K562 (cell line): ENCODE data around the gene ICAM1. TPM values are rescaled to one million over a fixed set of nuclear protein-coding genes. Genes with fewer than 3 reads are reported as not detected.
A peak's percentile ranks its signal among the peaks of the same experiment; 100 is the strongest.

Source experiments
- ARID4B ChIP-seq: sonication (generic); formaldehyde crosslinking; IDR thresholded peaks from 2 replicates; pipeline ENCODE4 v1.8.0; 2022; ENCODE audit warnings: mild to moderate bottlenecking, missing genetic modification reagents
- CBFB ChIP-seq: sonication (generic); formaldehyde crosslinking; IDR thresholded peaks from 2 replicates; pipeline ENCODE4 v1.4.0; 2020; ENCODE audit warnings: mild to moderate bottlenecking, missing genetic modification reagents
- CHD1 ChIP-seq: fragments of 200-600 bp; sonication (generic); IDR thresholded peaks from one replicate; pipeline ENCODE4 v1.6.1; 2012; ENCODE audit warnings: mild to moderate bottlenecking, moderate library complexity, low read length, inconsistent platforms
- GATA2 ChIP-seq: sonication (generic); formaldehyde crosslinking; IDR thresholded peaks from 2 replicates; pipeline ENCODE4 v1.4.0; 2020; ENCODE audit warnings: mild to moderate bottlenecking, missing genetic modification reagents
- JUN ChIP-seq, 2 experiments: sonication (generic) in 1 of 2; formaldehyde crosslinking in 1 of 2; IDR thresholded peaks; 2 replicates each; pipeline versions ENCODE4 v1.6.1 to v1.8.0; 2012 to 2022; ENCODE audit warnings: borderline replicate concordance in 2 of 2, mild to moderate bottlenecking in 2 of 2, improper control_type of control experiment in 1 of 2, low read depth in 1 of 2, low read length in 1 of 2, missing genetic modification reagents in 1 of 2
- KDM5B ChIP-seq: fragments of 200-600 bp; sonication (generic); IDR thresholded peaks from 2 replicates; pipeline ENCODE4 v1.6.1; 2012; ENCODE audit warnings: low read depth, mild to moderate bottlenecking, moderate library complexity, low read length, control low read depth, inconsistent platforms; ENCODE audit not compliant: insufficient replicate concordance
- MLLT1 ChIP-seq, 2 experiments: fragments of 450-650 bp; IDR thresholded peaks; 2 replicates each; pipeline ENCODE4 v1.6.1; 2016
- PHB ChIP-seq: fragments of 250-450 bp; sonication (Bioruptor Pico); IDR thresholded peaks from 2 replicates; pipeline ENCODE4 v1.5.0; 2021
- PPARD ChIP-seq: fragments of 250-450 bp; sonication (Bioruptor Pico); IDR thresholded peaks from 2 replicates; pipeline ENCODE4 v1.8.0; 2022; ENCODE audit warnings: inconsistent platforms, mild to moderate bottlenecking, moderate library complexity
- STAT5A ChIP-seq: IDR thresholded peaks from 2 replicates; pipeline ENCODE4 v1.6.1; 2012; ENCODE audit warnings: low read length, inconsistent platforms, borderline replicate concordance
- THRAP3 ChIP-seq: fragments of 450-650 bp; IDR thresholded peaks from 2 replicates; pipeline ENCODE4 v1.6.1; 2016; ENCODE audit warnings: mild to moderate bottlenecking, inconsistent platforms, borderline replicate concordance
- ZFPM2 ChIP-seq: fragments of 250-450 bp; sonication (Bioruptor Pico); IDR thresholded peaks from 2 replicates; pipeline ENCODE4 v1.5.1; 2022; ENCODE audit warnings: mild to moderate bottlenecking
- ZNF282 ChIP-seq: sonication (generic); formaldehyde crosslinking; IDR thresholded peaks from 2 replicates; pipeline ENCODE4 v1.8.1; 2023; ENCODE audit warnings: missing genetic modification reagents
- polyA plus RNA-seq, 8 experiments: library from polyadenylated mRNA; depleted of rRNA in 4 of 8; stranded (reverse) in 5 of 8; unstranded in 3 of 8; fragments of >200 nt; fragmentation: Nextera tagmentation in 2 of 8; fragmentation: Illumina TruSeq in 1 of 8; extraction: Ambion mirVana in 2 of 8; extraction: Trizol in 1 of 8; gene quantifications; 2 replicates each; pipeline versions ENCODE4 v1.2.1 to v1.2.3, GENCODE V29; 2011 to 2014; ENCODE audit warnings: inconsistent platforms in 1 of 8, missing spikeins in 1 of 8
- total RNA-seq, 7 experiments: library from RNA; depleted of rRNA in 6 of 7; stranded (reverse); fragments of >200 nt in 6 of 7; fragmentation: Illumina TruSeq in 2 of 7; extraction: Trizol in 2 of 7; gene quantifications; 2 replicates each; pipeline versions ENCODE4 v1.2.1 to v1.2.3, GENCODE V29; 2011 to 2021; ENCODE audit warnings: low replicate concordance in 1 of 7
- TF ChIP-seq, protein P1 (sequence below): fragments of 450-650 bp; formaldehyde crosslinking; IDR thresholded peaks from 2 replicates; pipeline ENCODE4 v1.4.0; 2022; ENCODE audit warnings: mild to moderate bottlenecking, moderate library complexity
- TF ChIP-seq, protein P2 (sequence below): sonication (generic); formaldehyde crosslinking; IDR thresholded peaks from 2 replicates; pipeline ENCODE4 v1.8.0; 2023; ENCODE audit warnings: missing genetic modification reagents, mild to moderate bottlenecking, borderline replicate concordance

ICAM1 gene
- total and polyA plus RNA-seq, 9 of the 15 experiments (the other 6 are each of a cell fraction or from before 2014, with no cell fraction given): 2.3 to 24.4 (median 13.4) TPM

DNA sequence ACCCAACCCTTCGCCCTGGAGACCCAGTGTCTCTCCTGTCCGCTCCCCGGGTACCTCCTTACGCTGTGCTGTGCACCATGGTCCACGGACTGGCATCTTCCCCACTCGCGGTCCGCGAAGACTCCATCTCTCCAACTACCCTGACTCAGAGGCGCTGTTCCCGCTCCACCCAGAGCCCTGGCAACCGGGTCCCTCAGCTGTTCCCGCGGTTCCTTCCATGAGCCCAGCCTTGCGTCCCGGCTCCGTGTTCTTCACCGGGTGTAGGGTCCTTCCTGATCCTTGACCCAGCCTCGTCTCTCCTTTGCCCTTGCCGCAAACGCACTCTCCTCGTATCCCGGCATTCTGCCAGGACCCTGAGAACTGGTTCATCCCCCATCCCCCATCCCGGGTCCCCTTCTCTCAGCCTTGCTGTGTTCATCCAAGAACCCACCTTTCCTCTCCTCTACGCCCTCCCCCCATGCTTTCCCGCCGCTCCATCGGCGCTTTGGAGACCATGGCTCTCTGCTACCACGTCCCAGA lies 19.5 kb downstream of the ICAM1 start (continued):
- TF ChIP-seq, protein P1, sequence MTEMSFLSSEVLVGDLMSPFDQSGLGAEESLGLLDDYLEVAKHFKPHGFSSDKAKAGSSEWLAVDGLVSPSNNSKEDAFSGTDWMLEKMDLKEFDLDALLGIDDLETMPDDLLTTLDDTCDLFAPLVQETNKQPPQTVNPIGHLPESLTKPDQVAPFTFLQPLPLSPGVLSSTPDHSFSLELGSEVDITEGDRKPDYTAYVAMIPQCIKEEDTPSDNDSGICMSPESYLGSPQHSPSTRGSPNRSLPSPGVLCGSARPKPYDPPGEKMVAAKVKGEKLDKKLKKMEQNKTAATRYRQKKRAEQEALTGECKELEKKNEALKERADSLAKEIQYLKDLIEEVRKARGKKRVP (CRISPR knock-in tag): no peak
- TF ChIP-seq CBFB (CRISPR knock-in tag) (peak; percentile 5; the same call in 1 of the 2 replicates), PPARD (CRISPR knock-in tag) (no peak), ZFPM2 (CRISPR knock-in tag) (0 out of 2 replicates have a peak, but pooled peaks have one; percentile 3), GATA2 (CRISPR knock-in tag) (peak; percentile 52), JUN (IDR thresholded peaks at IDR 0.05; ENCODE audit: borderline replicate concordance, low read depth, low read length) (no peak), JUN (CRISPR knock-in tag; IDR thresholded peaks at IDR 0.05; ENCODE audit: borderline replicate concordance) (0 out of 2 replicates have a peak, but pooled peaks have one; percentile 10), MLLT1 (IDR thresholded peaks at IDR 0.05) (0 out of 4 replicates have a peak, but pooled peaks of 1 of the 2 experiments have one; percentile 64), ARID4B (0 out of 2 replicates have a peak, but pooled peaks have one; percentile 41), CHD1 (peak; percentile 77), KDM5B (peak; percentile 76), ZNF282 (CRISPR knock-in tag) (no peak), STAT5A (no peak), THRAP3 (0 out of 2 replicates have a peak, but pooled peaks have one; percentile 10), PHB (CRISPR knock-in tag) (no peak)
- TF ChIP-seq, protein P2, sequence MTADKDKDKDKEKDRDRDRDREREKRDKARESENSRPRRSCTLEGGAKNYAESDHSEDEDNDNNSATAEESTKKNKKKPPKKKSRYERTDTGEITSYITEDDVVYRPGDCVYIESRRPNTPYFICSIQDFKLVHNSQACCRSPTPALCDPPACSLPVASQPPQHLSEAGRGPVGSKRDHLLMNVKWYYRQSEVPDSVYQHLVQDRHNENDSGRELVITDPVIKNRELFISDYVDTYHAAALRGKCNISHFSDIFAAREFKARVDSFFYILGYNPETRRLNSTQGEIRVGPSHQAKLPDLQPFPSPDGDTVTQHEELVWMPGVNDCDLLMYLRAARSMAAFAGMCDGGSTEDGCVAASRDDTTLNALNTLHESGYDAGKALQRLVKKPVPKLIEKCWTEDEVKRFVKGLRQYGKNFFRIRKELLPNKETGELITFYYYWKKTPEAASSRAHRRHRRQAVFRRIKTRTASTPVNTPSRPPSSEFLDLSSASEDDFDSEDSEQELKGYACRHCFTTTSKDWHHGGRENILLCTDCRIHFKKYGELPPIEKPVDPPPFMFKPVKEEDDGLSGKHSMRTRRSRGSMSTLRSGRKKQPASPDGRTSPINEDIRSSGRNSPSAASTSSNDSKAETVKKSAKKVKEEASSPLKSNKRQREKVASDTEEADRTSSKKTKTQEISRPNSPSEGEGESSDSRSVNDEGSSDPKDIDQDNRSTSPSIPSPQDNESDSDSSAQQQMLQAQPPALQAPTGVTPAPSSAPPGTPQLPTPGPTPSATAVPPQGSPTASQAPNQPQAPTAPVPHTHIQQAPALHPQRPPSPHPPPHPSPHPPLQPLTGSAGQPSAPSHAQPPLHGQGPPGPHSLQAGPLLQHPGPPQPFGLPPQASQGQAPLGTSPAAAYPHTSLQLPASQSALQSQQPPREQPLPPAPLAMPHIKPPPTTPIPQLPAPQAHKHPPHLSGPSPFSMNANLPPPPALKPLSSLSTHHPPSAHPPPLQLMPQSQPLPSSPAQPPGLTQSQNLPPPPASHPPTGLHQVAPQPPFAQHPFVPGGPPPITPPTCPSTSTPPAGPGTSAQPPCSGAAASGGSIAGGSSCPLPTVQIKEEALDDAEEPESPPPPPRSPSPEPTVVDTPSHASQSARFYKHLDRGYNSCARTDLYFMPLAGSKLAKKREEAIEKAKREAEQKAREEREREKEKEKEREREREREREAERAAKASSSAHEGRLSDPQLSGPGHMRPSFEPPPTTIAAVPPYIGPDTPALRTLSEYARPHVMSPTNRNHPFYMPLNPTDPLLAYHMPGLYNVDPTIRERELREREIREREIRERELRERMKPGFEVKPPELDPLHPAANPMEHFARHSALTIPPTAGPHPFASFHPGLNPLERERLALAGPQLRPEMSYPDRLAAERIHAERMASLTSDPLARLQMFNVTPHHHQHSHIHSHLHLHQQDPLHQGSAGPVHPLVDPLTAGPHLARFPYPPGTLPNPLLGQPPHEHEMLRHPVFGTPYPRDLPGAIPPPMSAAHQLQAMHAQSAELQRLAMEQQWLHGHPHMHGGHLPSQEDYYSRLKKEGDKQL: no peak
